GM12865 (cell line): Measurements from ENCODE around the gene SEMA6D.

ENCODE experiments used
- DNase-seq: peaks from one replicate; pipeline ENCODE4 v3.0.0; 2010; ENCODE audit warnings: low read depth
- H3K4me3 ChIP-seq: 2 replicates; pipeline ENCODE4 v1.5.1; 2011; ENCODE audit warnings: mild to moderate bottlenecking, low read depth, low read length, control low read depth
- TF ChIP-seq, protein P1 (sequence below): IDR thresholded peaks from 2 replicates; pipeline ENCODE4 v1.5.1; 2011; ENCODE audit warnings: low read length, control low read depth, low read depth, inconsistent platforms; ENCODE audit not compliant: insufficient read depth; ENCODE audit errors: missing control alignments

The SEMA6D gene

DNA sequence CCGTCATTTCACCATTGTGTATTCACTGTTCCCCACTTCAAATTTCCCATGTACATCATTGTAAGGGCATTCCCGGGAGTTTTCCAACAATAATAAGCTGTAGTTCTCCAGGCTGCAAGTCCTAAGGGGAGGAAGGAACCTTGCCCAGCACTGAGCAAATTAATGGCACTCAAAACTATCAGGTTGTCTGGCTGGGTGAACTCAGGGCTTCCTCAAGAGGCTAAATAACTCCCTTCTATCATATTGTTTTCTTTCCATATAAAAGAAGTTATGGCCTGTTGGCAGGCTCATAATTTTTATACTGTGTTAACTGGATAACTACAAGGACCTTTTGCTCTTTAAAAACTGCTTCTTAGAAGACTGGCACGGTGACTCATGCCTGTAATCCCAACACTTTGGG is 71.4 kb downstream of the SEMA6D start:
- H3K4me3 ChIP-seq = no peak overlapping the region
- no peak for DNase-seq
- TF ChIP-seq, protein P1, sequence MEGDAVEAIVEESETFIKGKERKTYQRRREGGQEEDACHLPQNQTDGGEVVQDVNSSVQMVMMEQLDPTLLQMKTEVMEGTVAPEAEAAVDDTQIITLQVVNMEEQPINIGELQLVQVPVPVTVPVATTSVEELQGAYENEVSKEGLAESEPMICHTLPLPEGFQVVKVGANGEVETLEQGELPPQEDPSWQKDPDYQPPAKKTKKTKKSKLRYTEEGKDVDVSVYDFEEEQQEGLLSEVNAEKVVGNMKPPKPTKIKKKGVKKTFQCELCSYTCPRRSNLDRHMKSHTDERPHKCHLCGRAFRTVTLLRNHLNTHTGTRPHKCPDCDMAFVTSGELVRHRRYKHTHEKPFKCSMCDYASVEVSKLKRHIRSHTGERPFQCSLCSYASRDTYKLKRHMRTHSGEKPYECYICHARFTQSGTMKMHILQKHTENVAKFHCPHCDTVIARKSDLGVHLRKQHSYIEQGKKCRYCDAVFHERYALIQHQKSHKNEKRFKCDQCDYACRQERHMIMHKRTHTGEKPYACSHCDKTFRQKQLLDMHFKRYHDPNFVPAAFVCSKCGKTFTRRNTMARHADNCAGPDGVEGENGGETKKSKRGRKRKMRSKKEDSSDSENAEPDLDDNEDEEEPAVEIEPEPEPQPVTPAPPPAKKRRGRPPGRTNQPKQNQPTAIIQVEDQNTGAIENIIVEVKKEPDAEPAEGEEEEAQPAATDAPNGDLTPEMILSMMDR = no peak

GRCh38 chr15:47791161-47791560 is 73.9 kb downstream of the SEMA6D start:
- no peak overlapping the region for H3K4me3 ChIP-seq
- TF ChIP-seq, protein P1 = no peak
- DNase-seq = no peak

DNA sequence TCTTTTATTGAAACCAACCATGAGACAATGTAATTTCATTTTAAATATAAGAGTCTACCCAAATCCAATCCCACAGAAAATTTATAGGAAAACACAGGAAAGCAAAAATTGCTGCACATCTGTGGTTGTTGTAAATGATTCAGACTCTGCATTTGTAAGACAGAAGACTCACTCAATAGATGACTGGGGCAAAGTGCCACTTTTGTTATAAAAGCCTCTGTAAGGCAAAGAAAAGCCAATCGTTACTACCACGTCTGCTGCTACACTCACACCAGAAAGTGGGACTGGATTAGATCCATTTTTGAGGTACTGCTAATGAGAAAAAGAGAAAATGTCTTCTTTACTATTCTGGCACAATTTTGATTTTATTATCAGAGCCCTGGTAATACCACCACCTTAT is 74.9 kb downstream of the SEMA6D start:
- TF ChIP-seq, protein P1 = no peak
- H3K4me3 ChIP-seq = no peak overlapping the region
- no peak for DNase-seq

DNA sequence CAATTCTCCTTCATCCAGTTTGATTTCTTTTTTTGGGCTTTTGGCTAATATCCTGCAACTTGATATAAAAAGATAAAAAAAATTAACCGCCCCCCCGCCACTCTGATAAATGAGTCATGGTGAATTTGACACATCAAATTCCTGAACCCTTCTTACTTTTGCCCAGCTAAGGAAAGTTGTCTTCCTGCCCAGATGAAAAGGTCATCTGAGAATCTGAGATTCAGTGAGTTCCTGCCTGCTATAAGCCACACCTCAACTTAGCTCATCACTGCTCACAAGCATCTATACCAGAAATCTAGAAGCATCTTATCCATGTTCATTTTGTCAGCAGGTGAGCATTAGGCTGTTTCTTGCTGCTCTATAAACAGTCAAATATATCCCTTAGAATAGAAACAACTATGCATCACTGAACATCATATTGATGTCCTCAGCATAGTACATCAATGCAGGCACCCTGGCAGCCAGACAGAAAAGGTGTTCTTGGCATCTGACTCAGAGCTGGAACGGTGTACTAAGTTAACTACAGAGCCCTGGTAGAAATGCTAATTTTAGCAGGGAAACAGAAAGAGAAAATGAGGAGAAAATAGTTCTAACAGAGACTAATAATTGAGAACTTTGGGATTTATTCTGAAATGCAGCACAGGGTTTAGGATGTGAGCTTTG is 77.1 kb downstream of the SEMA6D start:
- TF ChIP-seq, protein P1 = no peak
- no peak overlapping the region for H3K4me3 ChIP-seq
- DNase-seq = no peak

GRCh38 chr15:47795864-47796263 is 78.6 kb downstream of the SEMA6D start:
- no peak overlapping the region for H3K4me3 ChIP-seq
- TF ChIP-seq, protein P1 = no peak
- no peak for DNase-seq

GRCh38 chr15:47796339-47796738 is 79.0 kb downstream of the SEMA6D start:
- H3K4me3 ChIP-seq = no peak overlapping the region
- DNase-seq = no peak
- TF ChIP-seq, protein P1 = no peak

DNA sequence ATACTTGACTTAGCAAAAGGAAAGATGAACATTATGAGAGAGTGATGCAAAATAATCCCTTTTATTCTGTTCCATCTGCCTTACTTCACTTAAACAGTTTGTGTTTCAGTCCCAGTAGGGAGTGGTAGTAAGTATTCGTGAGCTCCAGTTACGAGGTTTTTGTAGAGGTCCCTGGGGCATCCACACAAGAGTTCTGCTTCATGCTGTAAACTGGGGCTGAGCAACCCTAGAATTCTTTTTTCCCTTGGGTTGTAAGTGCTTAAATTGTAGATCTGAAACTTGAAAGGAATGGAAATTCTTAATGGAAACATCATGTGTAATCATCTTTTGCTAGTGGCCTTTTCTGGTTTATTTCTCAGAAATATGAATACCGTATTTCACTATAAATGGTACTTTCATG is 79.5 kb downstream of the SEMA6D start:
- DNase-seq = no peak
- H3K4me3 ChIP-seq = no peak overlapping the region
- TF ChIP-seq, protein P1 = no peak
